KG1 (cell line): Measurements from ENCODE around the gene CTBP1.

ENCODE experiments used
- DNase-seq: peaks from one replicate; lab custom pipeline; 2025; lab: John Stamatoyannopoulos, UW

CTBP1 gene

GRCh38 chr4:1209821-1210220, 39.1 kb downstream of the CTBP1 start:
- no peak for DNase-seq

GRCh38 chr4:1208970-1209704, 39.8 kb downstream of the CTBP1 start:
- DNase-seq: no peak

GRCh38 chr4:1208266-1208961, 40.5 kb downstream of the CTBP1 start:
- DNase-seq: no peak

- no peak for DNase-seq
Measured at GRCh38 chr4:1207603-1208265, 41.2 kb downstream of the CTBP1 start.

GRCh38 chr4:1207157-1207470, 41.8 kb downstream of the CTBP1 start:
- no peak for DNase-seq

GRCh38 chr4:1206299-1207156, 42.4 kb downstream of the CTBP1 start:
- no peak for DNase-seq

GRCh38 chr4:1205586-1206298, 43.2 kb downstream of the CTBP1 start:
- DNase-seq: no peak

- DNase-seq: no peak
Measured at GRCh38 chr4:1204828-1205585, 43.9 kb downstream of the CTBP1 start.

- no peak for DNase-seq
Measured at GRCh38 chr4:1204286-1204827, 44.6 kb downstream of the CTBP1 start.

GRCh38 chr4:1203026-1203616, 45.8 kb downstream of the CTBP1 start:
- no peak for DNase-seq

- DNase-seq: no peak
Measured at GRCh38 chr4:1202526-1203011, 46.4 kb downstream of the CTBP1 start.

- DNase-seq: no peak
Measured at GRCh38 chr4:1201851-1202525, 46.9 kb downstream of the CTBP1 start.

GRCh38 chr4:1200425-1201035, 48.4 kb downstream of the CTBP1 start:
- DNase-seq: no peak

- no peak for DNase-seq
Measured at GRCh38 chr4:1199556-1200331, 49.2 kb downstream of the CTBP1 start.

- no peak for DNase-seq
Measured at GRCh38 chr4:1198098-1198844, 50.7 kb downstream of the CTBP1 start.

GRCh38 chr4:1196421-1197183, 52.3 kb downstream of the CTBP1 start:
- DNase-seq: no peak
